Nephron (organoid): ENCODE data around the gene ZNF816.
"Not testable (repeated sequence)": the region's sequence is repeated elsewhere in the genome, so short reads cannot be mapped to it uniquely, and the experiment has no call there.

Experiments
- H3K27ac Mint-ChIP-seq, 3 experiments: 2 replicates each; pipeline ENCODE4 v1.8.0; 2020; ENCODE audit warnings: mixed read lengths in 3 of 3, mild to moderate bottlenecking in 2 of 3, moderate library complexity in 1 of 3
- H3K27me3 Mint-ChIP-seq: 2 replicates; pipeline ENCODE4 v1.8.0; 2021; ENCODE audit warnings: low read depth, mild to moderate bottlenecking, moderate library complexity, mixed read lengths
- H3K36me3 Mint-ChIP-seq: 2 replicates; pipeline ENCODE4 v1.8.0; 2020; ENCODE audit warnings: low read depth, mixed read lengths
- H3K4me1 Mint-ChIP-seq: 2 replicates; pipeline ENCODE4 v1.8.0; 2020; ENCODE audit warnings: mixed read lengths
- H3K4me3 Mint-ChIP-seq, 3 experiments: 2 replicates each; pipeline ENCODE4 v1.8.0; 2020; ENCODE audit warnings: mild to moderate bottlenecking in 3 of 3, mixed read lengths in 3 of 3, moderate library complexity in 2 of 3
- H3K9me3 Mint-ChIP-seq: 2 replicates; pipeline ENCODE4 v1.8.0; 2020; ENCODE audit warnings: mixed read lengths
- CTCF ChIP-seq, 3 experiments: fragments of 200-600 bp; sonication (generic); IDR thresholded peaks; one replicate each; pipeline ENCODE4 v1.5.0; 2021; ENCODE audit warnings: antibody characterized with exemption in 3 of 3; ENCODE audit not compliant: unreplicated experiment in 3 of 3

ZNF816 gene

GRCh38 chr19:52992109-52993004, 29.7 kb upstream of the ZNF816 start:
- H3K4me3 Mint-ChIP-seq, result peak overlapping the region; percentile 83 to 92 (median 87)
- peaks cover 21% of the 10 kb centered on the region for H3K36me3 Mint-ChIP-seq
- no peak for TF ChIP-seq CTCF (IDR thresholded peaks at IDR 0.05; ENCODE audit: unreplicated experiment in 3 of 3)
- peaks cover 5% of the 10 kb centered on the region for H3K4me1 Mint-ChIP-seq
- peaks cover 9% of the 10 kb centered on the region for H3K9me3 Mint-ChIP-seq
- peaks cover 3% of the 10 kb centered on the region for H3K27me3 Mint-ChIP-seq
- H3K27ac Mint-ChIP-seq, result peak overlapping the region; percentile 7 to 40 (median 24)

GRCh38 chr19:52991484-52991883, 28.8 kb upstream of the ZNF816 start:
- H3K9me3 Mint-ChIP-seq, result peaks cover 14% of the 10 kb centered on the region
- H3K27me3 Mint-ChIP-seq, result peaks cover 3% of the 10 kb centered on the region
- no peak for TF ChIP-seq CTCF (IDR thresholded peaks at IDR 0.05; ENCODE audit: unreplicated experiment in 3 of 3)
- H3K4me3 Mint-ChIP-seq, result peak overlapping the region; percentile 83 to 92 (median 87)
- H3K4me1 Mint-ChIP-seq, result peaks cover 5% of the 10 kb centered on the region
- peaks cover 29% of the 10 kb centered on the region for H3K36me3 Mint-ChIP-seq
- H3K27ac Mint-ChIP-seq, result no peak overlapping the region

GRCh38 chr19:52990759-52991418, 28.2 kb upstream of the ZNF816 start:
- Mint-ChIP-seq H3K9me3 (peaks cover 14% of the 10 kb centered on the region), H3K27ac (no peak overlapping the region), H3K27me3 (peaks cover 3% of the 10 kb centered on the region), H3K4me3 (peak overlapping the region; percentile 48 to 55 (median 49)), H3K4me1 (peaks cover 5% of the 10 kb centered on the region), H3K36me3 (peaks cover 35% of the 10 kb centered on the region)
- no peak for TF ChIP-seq CTCF (IDR thresholded peaks at IDR 0.05; ENCODE audit: unreplicated experiment in 3 of 3)

- no peak for TF ChIP-seq CTCF (IDR thresholded peaks at IDR 0.05; ENCODE audit: unreplicated experiment in 3 of 3)
- H3K9me3 Mint-ChIP-seq, result peaks cover 10% of the 10 kb centered on the region
- peaks cover 56% of the 10 kb centered on the region for H3K36me3 Mint-ChIP-seq
- peaks cover 5% of the 10 kb centered on the region for H3K4me1 Mint-ChIP-seq
- no peak overlapping the region for H3K27ac Mint-ChIP-seq
- no peak overlapping the region for H3K4me3 Mint-ChIP-seq
- H3K27me3 Mint-ChIP-seq, result no peaks in the 10 kb centered on the region
Measured at GRCh38 chr19:52988506-52988905, 25.8 kb upstream of the ZNF816 start.

- TF ChIP-seq CTCF (IDR thresholded peaks at IDR 0.05; ENCODE audit: unreplicated experiment in 3 of 3), result no peak
Measured at GRCh38 chr19:52987221-52987620, 24.5 kb upstream of the ZNF816 start.

GRCh38 chr19:52983167-52983566, 20.5 kb upstream of the ZNF816 start:
- not testable (repeated sequence) for H3K27ac Mint-ChIP-seq, H3K4me3 Mint-ChIP-seq, H3K4me1 Mint-ChIP-seq, H3K27me3 Mint-ChIP-seq
- Mint-ChIP-seq H3K36me3 (peaks cover 71% of the 10 kb centered on the region), H3K9me3 (peaks cover 10% of the 10 kb centered on the region)

More at GRCh38 chr19:52987221-52987620, 24.5 kb upstream of the ZNF816 start:
- H3K9me3 Mint-ChIP-seq, result peaks cover 10% of the 10 kb centered on the region
- no peaks in the 10 kb centered on the region for H3K27me3 Mint-ChIP-seq
- H3K4me1 Mint-ChIP-seq, result peaks cover 2% of the 10 kb centered on the region
- no peak overlapping the region for H3K27ac Mint-ChIP-seq
- H3K36me3 Mint-ChIP-seq, result peaks cover 58% of the 10 kb centered on the region
- H3K4me3 Mint-ChIP-seq, result no peak overlapping the region
